Fibroblast of lung (primary cell): ENCODE measurements around the gene FYN. TPM values are rescaled to one million over a fixed set of nuclear protein-coding genes. Genes with fewer than 3 reads are reported as not detected.

Experiments
- DNase-seq, 2 donors: peaks; one replicate each; pipeline versions ENCODE4 v3.0.0 to v3.0.0-alpha.2; 2010; ENCODE audit warnings: low read depth in 2 of 2
- H2AFZ ChIP-seq: 2 replicates; pipeline ENCODE4 v1.5.1; 2012; ENCODE audit warnings: low read length, control low read depth, inconsistent platforms
- H3K27ac ChIP-seq: 2 replicates; pipeline ENCODE4 v1.5.1; 2011; ENCODE audit warnings: low read length, control low read depth; ENCODE audit not compliant: insufficient read depth
- H3K27me3 ChIP-seq: 2 replicates; pipeline ENCODE4 v1.5.1; 2011; ENCODE audit warnings: mild to moderate bottlenecking, low read length; ENCODE audit not compliant: control insufficient read depth, insufficient read depth
- H3K36me3 ChIP-seq: 2 replicates; pipeline ENCODE4 v1.5.1; 2011; ENCODE audit warnings: low read length; ENCODE audit not compliant: control insufficient read depth, insufficient read depth
- H3K4me1 ChIP-seq: 2 replicates; pipeline ENCODE4 v1.5.1; 2011; ENCODE audit warnings: low read length; ENCODE audit not compliant: control insufficient read depth, insufficient read depth; ENCODE audit errors: extremely low read depth
- H3K4me2 ChIP-seq: 2 replicates; pipeline ENCODE4 v1.5.1; 2011; ENCODE audit warnings: low read length, control low read depth; ENCODE audit not compliant: insufficient read depth; ENCODE audit errors: extremely low read depth
- H3K4me3 ChIP-seq, 4 experiments: fragments of 200-600 bp in 1 of 4; sonication (generic) in 1 of 4; replicated peaks in 1 of 4; 2 replicates each; pipeline ENCODE4 v1.5.1; 2011 to 2016; ENCODE audit warnings: low read length in 4 of 4, low read depth in 3 of 4, mild to moderate bottlenecking in 3 of 4, control low read depth in 2 of 4, inconsistent platforms in 1 of 4, mixed read lengths in 1 of 4; ENCODE audit not compliant: insufficient read depth in 1 of 4; ENCODE audit errors: control extremely low read depth in 1 of 4
- H3K79me2 ChIP-seq: 2 replicates; pipeline ENCODE4 v1.5.1; 2012; ENCODE audit warnings: mild to moderate bottlenecking, low read length, inconsistent platforms; ENCODE audit not compliant: control insufficient read depth, insufficient read depth
- H3K9ac ChIP-seq: 2 replicates; pipeline ENCODE4 v1.5.1; 2011; ENCODE audit warnings: mild to moderate bottlenecking, low read length, control low read depth; ENCODE audit not compliant: insufficient read depth
- H3K9me3 ChIP-seq: 2 replicates; pipeline ENCODE4 v1.5.1; 2012; ENCODE audit warnings: low read depth, low read length; ENCODE audit not compliant: control insufficient read depth, insufficient read depth
- H4K20me1 ChIP-seq: 2 replicates; pipeline ENCODE4 v1.5.1; 2011; ENCODE audit warnings: low read length; ENCODE audit not compliant: control insufficient read depth, insufficient read depth; ENCODE audit errors: extremely low read depth
- EZH2 ChIP-seq: IDR thresholded peaks from 2 replicates; pipeline ENCODE4 v1.5.1; 2012; ENCODE audit warnings: low read length, control low read depth, mild to moderate bottlenecking; ENCODE audit errors: missing control alignments
- polyA plus RNA-seq, 2 donors: library from polyadenylated mRNA; depleted of rRNA in 1 of 2; stranded (reverse) in 1 of 2; unstranded in 1 of 2; fragments of >200 nt; gene quantifications; 2 replicates each; pipeline ENCODE4 v1.2.1, GENCODE V29; 2011 to 2012; ENCODE audit warnings: missing spikeins in 1 of 2
- total RNA-seq: library from RNA; depleted of rRNA; stranded (reverse); fragments of >200 nt; gene quantifications from 2 replicates; pipeline ENCODE4 v1.2.1, GENCODE V29; 2014
- TF ChIP-seq, protein P1 (sequence below), 2 donors: IDR thresholded peaks in 1 of 2; conservative IDR thresholded peaks in 1 of 2; 1 replicate in 1 of 2; 2 replicates in 1 of 2; pipeline ENCODE4 v1.5.1; 2011 to 2012; ENCODE audit warnings: low read length in 2 of 2, control low read depth in 1 of 2, inconsistent platforms in 1 of 2, low read depth in 1 of 2, mild to moderate bottlenecking in 1 of 2

The FYN gene
- total and polyA plus RNA-seq, 2 donors (not counting 1 experiment from before 2014, with no cell fraction given): 64.7 TPM

GRCh38 chr6:111724505-111724904 lies 148.7 kb downstream of the FYN start:
- no peak for DNase-seq
- no peaks in the 10 kb centered on the region for H3K27me3 ChIP-seq
- no peak overlapping the region for H3K27ac ChIP-seq
- no peaks in the 10 kb centered on the region for H3K9me3 ChIP-seq
- no peak overlapping the region for H2AFZ ChIP-seq
- peaks cover 6% of the 10 kb centered on the region for H3K4me1 ChIP-seq
- H3K36me3 ChIP-seq: no peaks in the 10 kb centered on the region
- H3K79me2 ChIP-seq: no peaks in the 10 kb centered on the region
- TF ChIP-seq, protein P1, sequence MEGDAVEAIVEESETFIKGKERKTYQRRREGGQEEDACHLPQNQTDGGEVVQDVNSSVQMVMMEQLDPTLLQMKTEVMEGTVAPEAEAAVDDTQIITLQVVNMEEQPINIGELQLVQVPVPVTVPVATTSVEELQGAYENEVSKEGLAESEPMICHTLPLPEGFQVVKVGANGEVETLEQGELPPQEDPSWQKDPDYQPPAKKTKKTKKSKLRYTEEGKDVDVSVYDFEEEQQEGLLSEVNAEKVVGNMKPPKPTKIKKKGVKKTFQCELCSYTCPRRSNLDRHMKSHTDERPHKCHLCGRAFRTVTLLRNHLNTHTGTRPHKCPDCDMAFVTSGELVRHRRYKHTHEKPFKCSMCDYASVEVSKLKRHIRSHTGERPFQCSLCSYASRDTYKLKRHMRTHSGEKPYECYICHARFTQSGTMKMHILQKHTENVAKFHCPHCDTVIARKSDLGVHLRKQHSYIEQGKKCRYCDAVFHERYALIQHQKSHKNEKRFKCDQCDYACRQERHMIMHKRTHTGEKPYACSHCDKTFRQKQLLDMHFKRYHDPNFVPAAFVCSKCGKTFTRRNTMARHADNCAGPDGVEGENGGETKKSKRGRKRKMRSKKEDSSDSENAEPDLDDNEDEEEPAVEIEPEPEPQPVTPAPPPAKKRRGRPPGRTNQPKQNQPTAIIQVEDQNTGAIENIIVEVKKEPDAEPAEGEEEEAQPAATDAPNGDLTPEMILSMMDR (conservative IDR thresholded peaks at IDR 0.05 in 1 of 2, IDR thresholded peaks at IDR 0.05 in 1 of 2; ENCODE audit: low read depth in 1 of 2, low read length in 2 of 2): no peak
- no peak overlapping the region for H3K4me2 ChIP-seq
- no peaks in the 10 kb centered on the region for H4K20me1 ChIP-seq
- no peak overlapping the region for H3K4me3 ChIP-seq
- H3K9ac ChIP-seq: no peak overlapping the region

- no peak overlapping the region for H2AFZ ChIP-seq
- no peaks in the 10 kb centered on the region for H4K20me1 ChIP-seq
- no peak overlapping the region for H3K4me3 ChIP-seq
- H3K27me3 ChIP-seq: no peaks in the 10 kb centered on the region
- H3K27ac ChIP-seq: no peak overlapping the region
- no peaks in the 10 kb centered on the region for H3K9me3 ChIP-seq
- no peak overlapping the region for H3K4me2 ChIP-seq
- no peak overlapping the region for H3K9ac ChIP-seq
- no peak for DNase-seq
- H3K79me2 ChIP-seq: no peaks in the 10 kb centered on the region
- H3K4me1 ChIP-seq: peaks cover 6% of the 10 kb centered on the region
- H3K36me3 ChIP-seq: no peaks in the 10 kb centered on the region
- TF ChIP-seq EZH2: no peak
- TF ChIP-seq, protein P1 (conservative IDR thresholded peaks at IDR 0.05 in 1 of 2, IDR thresholded peaks at IDR 0.05 in 1 of 2; ENCODE audit: low read depth in 1 of 2, low read length in 2 of 2): no peak
Observed at GRCh38 chr6:111724039-111724438, 149.2 kb downstream of the FYN start.

DNA sequence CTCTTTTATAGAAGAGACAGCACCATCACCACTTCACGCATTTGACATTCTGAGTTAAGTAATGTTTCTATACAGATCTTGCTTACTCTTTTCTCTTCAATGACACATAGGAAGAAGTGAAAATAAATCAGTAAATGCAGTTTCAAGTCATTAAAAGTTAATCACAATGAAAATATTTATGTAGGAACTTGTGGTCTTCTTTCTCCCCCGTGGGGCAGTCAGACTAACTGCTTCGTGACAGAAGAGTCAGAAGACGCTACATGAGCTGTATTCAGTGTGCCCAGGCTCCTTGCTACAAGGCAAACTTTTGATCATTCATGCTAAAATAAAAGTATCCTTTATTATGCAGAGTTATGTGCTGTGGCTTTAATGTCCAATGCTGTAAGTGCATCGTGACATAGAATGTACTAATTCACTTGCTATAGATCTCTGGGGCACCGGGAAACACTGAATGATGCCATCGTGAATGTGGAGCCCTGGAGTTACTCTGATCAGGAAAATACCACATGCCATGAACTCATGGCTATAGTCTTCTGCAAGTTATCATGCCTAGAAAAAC lies 149.8 kb downstream of the FYN start:
- no peak overlapping the region for H2AFZ ChIP-seq
- H3K27ac ChIP-seq: no peak overlapping the region
- H3K36me3 ChIP-seq: no peaks in the 10 kb centered on the region
- no peaks in the 10 kb centered on the region for H3K79me2 ChIP-seq
- peaks cover 6% of the 10 kb centered on the region for H3K4me1 ChIP-seq
- no peak overlapping the region for H3K4me3 ChIP-seq
- H3K27me3 ChIP-seq: no peaks in the 10 kb centered on the region
- H4K20me1 ChIP-seq: no peaks in the 10 kb centered on the region
- no peak overlapping the region for H3K9ac ChIP-seq
- no peaks in the 10 kb centered on the region for H3K9me3 ChIP-seq
- no peak overlapping the region for H3K4me2 ChIP-seq
- TF ChIP-seq, protein P1 (conservative IDR thresholded peaks at IDR 0.05 in 1 of 2, IDR thresholded peaks at IDR 0.05 in 1 of 2; ENCODE audit: low read depth in 1 of 2, low read length in 2 of 2): no peak
- no peak for TF ChIP-seq EZH2
- peak in 1 of 2 donors; percentile 31 for DNase-seq
